OCI-LY3 (cell line): ENCODE results near the gene ARID1B.

ENCODE experiments used
- EZH2phosphoT487 ChIP-seq: fragments of 200-600 bp; shearing (Covaris generic); IDR thresholded peaks from 2 replicates; pipeline ENCODE4 v1.6.1; 2018; ENCODE audit warnings: antibody characterized with exemption, mixed run types, low read depth
- TF ChIP-seq, protein P1 (sequence below): fragments of 200-600, 300-600 bp; sonication (generic); IDR thresholded peaks from 2 replicates; pipeline ENCODE4 v1.5.1; 2014; ENCODE audit warnings: antibody characterized with exemption, low read length, low read depth

DNA sequence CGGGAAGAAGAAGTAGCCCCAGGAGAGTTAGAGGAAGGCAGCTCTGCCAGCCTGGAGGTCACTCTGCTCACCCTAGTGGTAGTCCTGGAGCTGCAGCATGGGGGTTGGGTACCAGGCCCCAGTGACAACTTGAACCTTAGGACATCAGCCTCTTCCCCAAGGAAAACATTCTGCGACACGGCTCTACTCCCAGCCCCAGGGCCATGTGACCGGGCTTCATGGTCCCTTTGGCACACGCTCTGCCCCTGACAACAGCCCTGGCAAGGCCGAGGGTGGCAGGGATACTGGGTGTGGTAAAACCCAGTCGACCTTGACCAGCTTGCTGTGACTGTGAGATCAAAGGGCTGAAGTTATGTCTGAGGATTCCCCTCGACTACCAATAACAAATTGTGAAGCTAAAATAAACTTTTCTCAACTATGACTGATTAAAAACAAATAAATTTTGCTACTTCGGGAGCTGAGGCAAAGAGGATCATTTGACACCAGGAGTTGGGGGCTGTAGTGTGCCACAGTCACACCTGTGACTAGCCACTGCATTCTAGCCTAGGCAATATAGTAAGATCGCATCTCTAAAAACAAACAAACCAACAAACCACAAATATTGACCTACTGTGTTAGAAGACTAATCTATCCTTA lies 24.4 kb upstream of the ARID1B start:
- TF ChIP-seq, protein P1, sequence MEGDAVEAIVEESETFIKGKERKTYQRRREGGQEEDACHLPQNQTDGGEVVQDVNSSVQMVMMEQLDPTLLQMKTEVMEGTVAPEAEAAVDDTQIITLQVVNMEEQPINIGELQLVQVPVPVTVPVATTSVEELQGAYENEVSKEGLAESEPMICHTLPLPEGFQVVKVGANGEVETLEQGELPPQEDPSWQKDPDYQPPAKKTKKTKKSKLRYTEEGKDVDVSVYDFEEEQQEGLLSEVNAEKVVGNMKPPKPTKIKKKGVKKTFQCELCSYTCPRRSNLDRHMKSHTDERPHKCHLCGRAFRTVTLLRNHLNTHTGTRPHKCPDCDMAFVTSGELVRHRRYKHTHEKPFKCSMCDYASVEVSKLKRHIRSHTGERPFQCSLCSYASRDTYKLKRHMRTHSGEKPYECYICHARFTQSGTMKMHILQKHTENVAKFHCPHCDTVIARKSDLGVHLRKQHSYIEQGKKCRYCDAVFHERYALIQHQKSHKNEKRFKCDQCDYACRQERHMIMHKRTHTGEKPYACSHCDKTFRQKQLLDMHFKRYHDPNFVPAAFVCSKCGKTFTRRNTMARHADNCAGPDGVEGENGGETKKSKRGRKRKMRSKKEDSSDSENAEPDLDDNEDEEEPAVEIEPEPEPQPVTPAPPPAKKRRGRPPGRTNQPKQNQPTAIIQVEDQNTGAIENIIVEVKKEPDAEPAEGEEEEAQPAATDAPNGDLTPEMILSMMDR: peak; percentile 38
- no peak for TF ChIP-seq EZH2phosphoT487
